Right lung (tissue), 5 donors: ENCODE measurements around the gene RMND1. TPM values are rescaled to one million over a fixed set of nuclear protein-coding genes. Genes with fewer than 3 reads are reported as not detected.

Experiments used
- DNase-seq, 2 donors: peaks; one replicate each; pipeline ENCODE4 v3.0.0-alpha.2; 2013
- polyA plus RNA-seq, 5 donors: library from polyadenylated mRNA; unstranded; fragments of 120-200 nt; gene quantifications; one replicate each; pipeline versions ENCODE4 v1.2.1 to v1.2.3, GENCODE V29; 2013; ENCODE audit warnings: inconsistent platforms in 1 of 5, low replicate concordance in 1 of 5; ENCODE audit not compliant: insufficient read length in 5 of 5, insufficient read depth in 1 of 5

RMND1 gene
- polyA plus RNA-seq, 5 donors: 24.5 to 30.0 (median 27.6) TPM

- DNase-seq: no peak
Measured at GRCh38 chr6:151425561-151425960, 26.4 kb downstream of the RMND1 start.

GRCh38 chr6:151422981-151423380 lies 28.9 kb downstream of the RMND1 start:
- DNase-seq: no peak

DNA sequence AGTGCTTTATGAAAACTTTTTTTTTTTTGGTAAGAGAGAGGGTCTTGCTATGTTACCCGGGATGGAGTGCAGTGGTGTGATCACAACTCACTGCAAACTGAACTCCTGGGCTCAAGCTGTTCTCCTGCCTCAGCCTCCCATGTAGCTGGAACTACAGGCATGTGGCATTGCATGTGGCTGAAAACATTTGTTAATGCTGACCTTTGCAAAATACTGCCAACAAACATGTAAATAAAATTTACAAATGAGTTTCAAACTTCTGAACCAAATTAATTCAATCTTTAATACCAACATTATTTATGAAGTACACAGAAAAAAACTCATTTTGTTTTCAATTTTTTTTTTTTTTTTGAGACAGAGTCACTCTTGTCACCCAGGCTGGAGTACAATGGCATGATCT lies 34.4 kb downstream of the RMND1 start:
- no peak for DNase-seq

- DNase-seq: no peak
Measured at GRCh38 chr6:151414641-151415260, 37.2 kb downstream of the RMND1 start.

- no peak for DNase-seq
Measured at GRCh38 chr6:151413372-151414145, 38.4 kb downstream of the RMND1 start.

GRCh38 chr6:151412909-151413308 lies 39.0 kb downstream of the RMND1 start:
- DNase-seq: no peak

- DNase-seq: no peak
Measured at GRCh38 chr6:151409679-151410078, 42.2 kb downstream of the RMND1 start.

GRCh38 chr6:151409260-151409659 lies 42.7 kb downstream of the RMND1 start:
- no peak for DNase-seq

- DNase-seq: no peak
Measured at GRCh38 chr6:151408858-151409257, 43.1 kb downstream of the RMND1 start.

DNA sequence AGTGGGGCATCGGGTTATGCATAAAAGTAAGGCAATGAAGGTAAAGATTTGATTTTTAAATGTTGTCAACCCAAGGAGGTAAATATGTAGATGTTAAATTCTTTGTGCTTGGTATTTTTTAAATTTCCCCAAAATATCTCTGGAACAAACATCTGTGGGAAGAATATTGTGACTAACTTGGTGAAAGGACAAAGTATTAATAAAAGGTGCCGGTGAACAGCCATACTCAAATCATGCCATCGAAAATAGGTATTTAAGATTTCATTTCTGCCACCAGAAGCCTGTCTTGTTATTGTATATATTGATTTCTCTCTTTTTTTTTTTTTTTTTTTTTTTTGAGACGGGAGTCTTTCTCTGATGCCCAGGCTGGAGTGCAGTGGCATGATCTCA lies 48.0 kb downstream of the RMND1 start:
- no peak for DNase-seq

DNA sequence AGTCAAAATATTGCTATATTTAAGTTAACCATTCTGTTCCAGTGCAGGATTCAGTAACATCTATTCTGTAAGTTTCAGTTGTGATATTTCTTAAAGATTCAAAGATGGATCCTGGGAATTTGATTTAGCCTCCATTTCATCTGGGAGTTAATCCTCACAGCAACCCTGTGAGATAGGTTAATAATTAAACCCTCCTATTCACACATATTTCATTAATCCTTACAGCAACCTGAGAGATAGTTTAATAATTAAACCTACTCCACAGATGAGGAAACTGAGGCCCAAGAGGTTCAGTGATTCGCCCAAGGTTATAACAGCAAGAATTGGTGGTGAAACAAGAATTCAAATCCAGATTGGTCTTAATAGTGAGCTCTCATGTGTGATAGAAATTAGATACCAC lies 49.7 kb downstream of the RMND1 start:
- DNase-seq: no peak

GRCh38 chr6:151400473-151400872 lies 51.5 kb downstream of the RMND1 start:
- no peak for DNase-seq

DNA sequence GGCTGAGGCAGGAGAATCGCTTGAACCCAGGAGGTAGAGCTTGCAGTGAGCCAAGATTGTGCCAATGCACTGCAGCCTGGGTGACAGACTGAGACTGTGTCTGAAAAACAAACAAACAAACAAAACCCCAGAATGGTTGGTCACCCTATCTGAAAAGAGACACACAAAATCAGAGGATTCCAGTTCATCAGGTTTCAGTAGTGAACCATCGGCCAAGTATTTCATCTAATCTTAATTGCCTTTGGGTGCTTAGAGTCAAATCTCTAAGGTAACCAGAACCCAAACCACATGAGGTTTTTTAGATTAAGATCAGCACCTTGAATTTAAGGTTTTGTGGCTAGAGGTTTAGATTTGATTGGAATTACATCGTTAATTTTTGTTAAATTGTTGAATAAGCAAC lies 52.2 kb downstream of the RMND1 start:
- no peak for DNase-seq

- DNase-seq: no peak
Measured at GRCh38 chr6:151393410-151393809, 58.5 kb downstream of the RMND1 start.

GRCh38 chr6:151392427-151392826 lies 59.5 kb downstream of the RMND1 start:
- no peak for DNase-seq

- DNase-seq: peak; percentile 52 to 53
Measured at GRCh38 chr6:151391471-151392413, 60.2 kb downstream of the RMND1 start, which contains the start of gene ZBTB2. TSS of gene ZBTB2 (minus strand) at chr6:151391559. CDS start at chr6:151373637, 17,922 bp downstream.

GRCh38 chr6:151390851-151391470 lies 61.0 kb downstream of the RMND1 start:
- DNase-seq: peak; percentile 75 to 79

GRCh38 chr6:151390276-151390850 lies 61.6 kb downstream of the RMND1 start:
- DNase-seq: peak; percentile 100

DNA sequence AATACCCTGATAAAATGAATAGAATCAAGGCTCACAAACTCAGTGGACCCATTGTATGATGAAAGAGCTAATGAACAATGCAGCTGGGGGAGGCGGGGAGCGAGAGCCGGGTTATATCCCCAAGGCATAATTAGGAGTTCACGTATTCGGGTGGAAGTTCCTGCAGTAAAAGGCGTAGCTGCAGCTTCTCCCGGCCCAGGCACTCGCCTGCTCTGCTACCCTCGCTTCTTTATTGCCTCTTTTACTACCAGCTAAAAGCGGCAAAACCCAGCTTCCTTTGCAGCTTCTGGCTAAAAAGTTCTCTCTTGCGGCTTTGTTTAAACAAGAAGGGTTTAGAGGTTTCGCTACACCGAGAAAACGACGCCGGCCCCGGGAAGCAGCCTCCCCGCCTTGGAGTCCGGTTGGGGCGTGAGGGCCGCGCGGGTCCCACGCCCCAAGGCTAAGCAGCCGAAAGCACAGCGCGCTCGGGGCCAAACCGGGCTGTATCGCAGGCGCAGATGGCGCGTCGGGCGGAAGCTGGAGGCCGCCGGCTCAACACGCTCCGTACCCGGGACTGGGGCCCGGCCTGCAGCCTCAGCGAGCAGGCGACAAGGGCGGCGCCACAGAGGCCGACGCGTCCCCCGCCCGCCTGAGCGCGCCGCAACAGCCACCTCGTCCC lies 62.2 kb downstream of the RMND1 start:
- peak in 1 of 2 donors; percentile 67 for DNase-seq

DNA sequence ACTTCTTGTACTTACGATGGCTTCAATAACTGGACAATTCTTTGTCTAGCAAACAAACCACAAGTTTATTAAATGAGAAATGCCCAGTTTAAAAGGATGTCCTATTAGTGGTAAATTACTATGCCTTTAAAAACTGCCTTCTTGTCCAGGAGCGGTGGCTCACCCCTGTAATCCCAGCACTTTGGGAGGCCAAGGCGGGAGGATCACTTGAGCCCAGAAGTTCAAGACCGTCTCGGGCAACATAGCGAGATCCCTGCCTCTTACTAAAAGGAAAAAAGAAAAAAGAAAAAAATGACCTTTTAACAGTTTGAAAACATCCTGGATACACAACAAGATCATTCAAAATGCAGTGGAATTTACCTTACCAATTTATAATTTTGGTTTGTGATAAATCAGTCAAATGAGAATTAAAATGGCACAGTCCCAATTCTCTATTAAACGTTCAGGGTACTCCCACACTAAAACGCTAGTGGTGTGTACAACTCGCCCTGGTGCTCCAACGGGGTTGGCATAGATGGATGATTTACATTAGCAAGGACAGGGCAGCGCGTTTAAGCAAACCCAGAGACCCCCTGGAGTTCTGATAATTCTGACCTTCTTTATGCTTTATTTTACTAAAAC lies 62.8 kb downstream of the RMND1 start:
- DNase-seq: no peak
